Measurements from ENCODE around the gene PIGR. TPM values are rescaled to one million over a fixed set of nuclear protein-coding genes. Genes with fewer than 3 reads are reported as not detected.

PIGR gene
- total RNA-seq, 2 experiments from 2014 or later = 0.07 TPM; not detected in 1

DNA sequence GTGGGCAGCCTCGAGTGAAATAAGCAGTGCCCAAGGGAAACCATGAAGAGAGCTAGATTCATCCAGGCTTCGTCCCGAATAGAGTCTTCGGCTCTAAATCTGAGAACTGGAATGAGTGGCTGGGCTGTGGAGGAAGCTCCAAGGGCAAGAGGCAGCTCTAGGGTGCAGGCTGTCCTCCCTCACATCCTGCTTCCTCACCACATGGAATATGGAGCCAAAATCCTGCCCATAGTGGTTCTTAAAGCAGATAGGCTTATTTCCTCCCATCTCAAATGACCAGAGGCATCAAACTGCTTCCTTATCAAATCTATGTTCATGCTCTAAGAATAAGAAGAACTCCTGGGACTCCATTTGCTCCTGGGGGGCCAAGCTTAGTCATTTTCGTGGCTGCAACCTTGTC lies 46.5 kb downstream of the PIGR start:
- ATAC-seq (no peak), DNase-seq (no peak)
- Mint-ChIP-seq H3K4me3 (no peak overlapping the region), H3K9me3 (no peaks in the 10 kb centered on the region), H3K36me3 (ENCODE audit: low read depth) (peaks cover 20% of the 10 kb centered on the region), H3K4me1 (ENCODE audit: low read depth) (peaks cover 74% of the 10 kb centered on the region), H3K27me3 (no peaks in the 10 kb centered on the region), H3K27ac (no peak overlapping the region)
- intact Hi-C loops (cut with micrococcal nuclease) = no loop called here
- TF ChIP-seq, protein P1, sequence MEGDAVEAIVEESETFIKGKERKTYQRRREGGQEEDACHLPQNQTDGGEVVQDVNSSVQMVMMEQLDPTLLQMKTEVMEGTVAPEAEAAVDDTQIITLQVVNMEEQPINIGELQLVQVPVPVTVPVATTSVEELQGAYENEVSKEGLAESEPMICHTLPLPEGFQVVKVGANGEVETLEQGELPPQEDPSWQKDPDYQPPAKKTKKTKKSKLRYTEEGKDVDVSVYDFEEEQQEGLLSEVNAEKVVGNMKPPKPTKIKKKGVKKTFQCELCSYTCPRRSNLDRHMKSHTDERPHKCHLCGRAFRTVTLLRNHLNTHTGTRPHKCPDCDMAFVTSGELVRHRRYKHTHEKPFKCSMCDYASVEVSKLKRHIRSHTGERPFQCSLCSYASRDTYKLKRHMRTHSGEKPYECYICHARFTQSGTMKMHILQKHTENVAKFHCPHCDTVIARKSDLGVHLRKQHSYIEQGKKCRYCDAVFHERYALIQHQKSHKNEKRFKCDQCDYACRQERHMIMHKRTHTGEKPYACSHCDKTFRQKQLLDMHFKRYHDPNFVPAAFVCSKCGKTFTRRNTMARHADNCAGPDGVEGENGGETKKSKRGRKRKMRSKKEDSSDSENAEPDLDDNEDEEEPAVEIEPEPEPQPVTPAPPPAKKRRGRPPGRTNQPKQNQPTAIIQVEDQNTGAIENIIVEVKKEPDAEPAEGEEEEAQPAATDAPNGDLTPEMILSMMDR (IDR thresholded peaks at IDR 0.05) = no peak
- ChIA-PET POLR2A (interaction anchor here (1.1 kb wide), 1 partner anchor 59 kb away, joined by 3 read pairs; no protein-coding TSS in a partner anchor), CTCF (interaction anchor here (0.9 to 4.8 kb wide), 7 partner anchors 13 to 91 kb away, joined by 3 to 32 read pairs (median 4); partner anchors contain the start of gene IL20)

DNA sequence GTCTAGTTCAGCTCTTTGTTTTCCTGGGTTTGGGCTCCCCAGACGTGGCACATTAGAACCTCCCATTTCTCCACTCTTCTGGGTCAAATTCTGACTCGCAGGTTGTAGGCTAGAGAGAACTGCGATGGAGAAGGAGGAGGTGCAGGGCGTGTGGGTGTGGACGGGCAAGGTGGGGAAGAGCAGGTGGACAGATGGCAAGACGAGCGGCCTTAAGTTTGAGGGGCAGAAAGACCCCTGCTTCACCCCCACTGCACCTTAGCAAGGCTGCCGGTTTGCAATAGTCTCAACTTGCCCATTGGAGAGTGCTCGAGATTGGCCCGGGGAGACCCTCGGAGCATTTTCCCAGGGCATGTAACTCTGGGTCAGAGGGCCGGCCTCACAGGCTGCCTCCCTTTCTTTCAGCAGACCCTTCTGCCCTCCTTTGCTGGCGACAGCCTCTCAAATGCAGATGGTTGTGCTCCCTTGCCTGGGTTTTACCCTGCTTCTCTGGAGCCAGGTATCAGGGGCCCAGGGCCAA lies 47.3 kb downstream of the PIGR start:
- peaks cover 12% of the 10 kb centered on the region for H3K36me3 Mint-ChIP-seq (ENCODE audit: low read depth)
- peak overlapping the region; percentile 40 for H3K27ac Mint-ChIP-seq
- H3K27me3 Mint-ChIP-seq = no peaks in the 10 kb centered on the region
- H3K4me1 Mint-ChIP-seq (ENCODE audit: low read depth) = peaks cover 71% of the 10 kb centered on the region
- DNase-seq = no peak
- ChIA-PET POLR2A (interaction anchor here (1.1 kb wide), 1 partner anchor 58 kb away, joined by 3 read pairs; no protein-coding TSS in a partner anchor), CTCF (interaction anchor here (0.9 to 4.8 kb wide), 5 partner anchors 14 to 34 kb away, joined by 3 to 32 read pairs (median 6); partner anchors contain the start of gene IL20)
- no peaks in the 10 kb centered on the region for H3K9me3 Mint-ChIP-seq
- H3K4me3 Mint-ChIP-seq = no peak overlapping the region
- TF ChIP-seq, protein P1 (IDR thresholded peaks at IDR 0.05) = no peak
- intact Hi-C loops (cut with micrococcal nuclease) = no loop called here
- ATAC-seq = no peak

DNA sequence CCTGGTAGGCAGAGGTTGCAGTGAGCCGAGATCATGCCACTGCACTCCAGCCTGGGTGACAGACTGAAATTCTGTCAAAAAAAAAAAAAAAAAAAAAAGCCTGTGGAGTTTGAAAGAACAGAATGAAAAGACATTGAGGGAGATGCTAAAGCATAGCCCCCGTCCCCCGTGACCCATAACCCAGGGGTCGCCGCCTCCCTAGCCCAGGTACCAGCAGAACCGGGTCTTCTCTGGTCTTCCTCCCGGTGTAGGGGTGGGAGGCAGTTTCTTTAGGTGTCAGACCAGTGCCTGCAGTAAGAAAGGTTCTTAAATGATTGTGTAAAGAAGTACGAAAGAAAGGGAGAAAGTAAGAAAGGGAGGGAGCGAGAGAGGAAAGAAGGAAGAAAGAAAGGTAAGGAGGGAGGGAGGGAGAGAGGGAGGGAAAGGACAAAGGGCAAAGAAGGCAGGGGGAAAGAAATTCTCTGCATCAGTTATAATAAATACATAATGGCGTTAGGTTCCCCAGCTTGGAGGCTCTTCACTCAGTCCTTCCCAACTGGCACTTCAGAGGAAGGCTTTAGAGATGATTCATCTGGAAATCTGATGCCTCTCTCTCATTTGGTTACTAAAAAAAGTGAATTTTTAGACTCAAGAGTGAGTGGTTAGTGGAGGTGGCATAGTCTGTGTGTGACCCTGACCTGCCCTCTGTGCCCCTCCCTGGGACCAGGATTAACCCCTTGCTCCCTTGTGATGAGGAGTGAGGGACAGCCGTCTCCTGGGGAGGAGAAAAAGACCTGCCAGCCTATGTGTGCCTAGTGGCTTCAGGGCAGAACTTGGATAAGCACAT lies 48.0 kb downstream of the PIGR start:
- intact Hi-C loops (cut with micrococcal nuclease) = no loop called here
- peaks cover 71% of the 10 kb centered on the region for H3K4me1 Mint-ChIP-seq (ENCODE audit: low read depth)
- no peak overlapping the region for H3K4me3 Mint-ChIP-seq

DNA sequence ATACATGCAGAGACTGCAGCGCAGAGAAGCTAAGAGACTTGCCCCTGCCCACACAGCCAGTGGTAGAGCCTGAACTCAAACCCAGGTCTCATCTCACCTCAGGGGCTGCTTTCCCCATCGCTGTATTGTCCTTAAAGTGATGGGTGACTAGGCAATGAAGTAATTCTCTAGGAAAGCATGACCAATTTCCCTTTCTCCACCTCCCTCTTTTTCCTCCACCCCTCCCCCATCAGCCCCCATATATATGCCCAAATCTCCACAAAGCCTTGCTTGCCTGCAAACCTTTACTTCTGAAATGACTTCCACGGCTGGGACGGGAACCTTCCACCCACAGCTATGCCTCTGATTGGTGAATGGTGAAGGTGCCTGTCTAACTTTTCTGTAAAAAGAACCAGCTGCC lies 49.1 kb downstream of the PIGR start, which contains the start of gene IL24:
TSS of gene IL24 (plus strand) at position 269 of the 400 bp plus-strand sequence. CDS start 390 bp downstream, outside the sequence.
- ChIA-PET POLR2A (interaction anchor here (1.2 to 3.3 kb wide), 7 partner anchors 9 to 79 kb away, joined by 3 to 21 read pairs (median 4); no protein-coding TSS in a partner anchor), CTCF (interaction anchor here (0.7 to 4.2 kb wide), 10 partner anchors 8 to 171 kb away, joined by 3 to 31 read pairs (median 3); partner anchors contain the start of gene IL20)
- DNase-seq (peak; percentile 74), ATAC-seq (peak; percentile 84)
- H3K9me3 Mint-ChIP-seq = no peaks in the 10 kb centered on the region
- H3K36me3 Mint-ChIP-seq (ENCODE audit: low read depth) = no peaks in the 10 kb centered on the region
- peaks cover 73% of the 10 kb centered on the region for H3K4me1 Mint-ChIP-seq (ENCODE audit: low read depth)
- H3K27ac Mint-ChIP-seq = peak within 1 kb of the TSS; percentile 72
- intact Hi-C loops (cut with micrococcal nuclease) = no loop called here
- peak within 1 kb of the TSS; percentile 49 for H3K4me3 Mint-ChIP-seq
- no peaks in the 10 kb centered on the region for H3K27me3 Mint-ChIP-seq
- TF ChIP-seq, protein P1 (IDR thresholded peaks at IDR 0.05) = no peak

More for the DNA sequence above, 48.0 kb downstream of the PIGR start:
- H3K27me3 Mint-ChIP-seq = no peaks in the 10 kb centered on the region
- DNase-seq (no peak), ATAC-seq (no peak)
- CTCF ChIA-PET = interaction anchor here (0.8 to 4.2 kb wide), 6 partner anchors 7 to 90 kb away, joined by 3 to 31 read pairs (median 3); partner anchors contain the start of gene IL20
- TF ChIP-seq, protein P1 (IDR thresholded peaks at IDR 0.05) = no peak
- peaks cover 5% of the 10 kb centered on the region for H3K36me3 Mint-ChIP-seq (ENCODE audit: low read depth)
- no peaks in the 10 kb centered on the region for H3K9me3 Mint-ChIP-seq
- POLR2A ChIA-PET = interaction anchor here (1.1 to 3.3 kb wide), 6 partner anchors 8 to 80 kb away, joined by 3 to 21 read pairs (median 4); no protein-coding TSS in a partner anchor
- peak overlapping the region; percentile 40 for H3K27ac Mint-ChIP-seq

Data from activated CD8-positive, alpha-beta T cell treated with anti-CD3 and anti-CD28 coated beads for 36 hours (primary cell).